ENCODE data around the gene KCNK6. TPM values are rescaled to one million over a fixed set of nuclear protein-coding genes. Genes with fewer than 3 reads are reported as not detected.

Gene KCNK6
- total and polyA plus RNA-seq, 2 experiments from 2014 or later, result 9.0 to 14.6 TPM

- Histone ChIP-seq H3K79me2 (replicated peaks; ENCODE audit: insufficient read depth) (peaks cover 29% of the 10 kb centered on the region), H3K36me3 (ENCODE audit: insufficient read depth) (peaks cover 19% of the 10 kb centered on the region), H4K20me1 (replicated peaks; ENCODE audit: insufficient read depth) (peaks cover 17% of the 10 kb centered on the region), H3K4me1 (ENCODE audit: insufficient read depth) (peaks cover 10% of the 10 kb centered on the region; the same call in 1 of the 2 replicates), H3K4me2 (no peak overlapping the region), H3K4me3 (no peak overlapping the region), H2AFZ (no peak overlapping the region), H3K9me2 (ENCODE audit: insufficient read depth) (no peaks in the 10 kb centered on the region), H3F3A (replicated peaks; ENCODE audit: low read depth) (no peaks in the 10 kb centered on the region), H3K27me3 (ENCODE audit: insufficient read depth) (no peaks in the 10 kb centered on the region), H3K27ac (ENCODE audit: low read depth) (no peak overlapping the region)
- TF ChIP-seq ZNF114 (CRISPR knock-in tag; IDR thresholded peaks at IDR 0.05), result no peak
- TF ChIP-seq REST (IDR thresholded peaks at IDR 0.05; ENCODE audit: unreplicated experiment), result no peak
- TF ChIP-seq, protein P1, sequence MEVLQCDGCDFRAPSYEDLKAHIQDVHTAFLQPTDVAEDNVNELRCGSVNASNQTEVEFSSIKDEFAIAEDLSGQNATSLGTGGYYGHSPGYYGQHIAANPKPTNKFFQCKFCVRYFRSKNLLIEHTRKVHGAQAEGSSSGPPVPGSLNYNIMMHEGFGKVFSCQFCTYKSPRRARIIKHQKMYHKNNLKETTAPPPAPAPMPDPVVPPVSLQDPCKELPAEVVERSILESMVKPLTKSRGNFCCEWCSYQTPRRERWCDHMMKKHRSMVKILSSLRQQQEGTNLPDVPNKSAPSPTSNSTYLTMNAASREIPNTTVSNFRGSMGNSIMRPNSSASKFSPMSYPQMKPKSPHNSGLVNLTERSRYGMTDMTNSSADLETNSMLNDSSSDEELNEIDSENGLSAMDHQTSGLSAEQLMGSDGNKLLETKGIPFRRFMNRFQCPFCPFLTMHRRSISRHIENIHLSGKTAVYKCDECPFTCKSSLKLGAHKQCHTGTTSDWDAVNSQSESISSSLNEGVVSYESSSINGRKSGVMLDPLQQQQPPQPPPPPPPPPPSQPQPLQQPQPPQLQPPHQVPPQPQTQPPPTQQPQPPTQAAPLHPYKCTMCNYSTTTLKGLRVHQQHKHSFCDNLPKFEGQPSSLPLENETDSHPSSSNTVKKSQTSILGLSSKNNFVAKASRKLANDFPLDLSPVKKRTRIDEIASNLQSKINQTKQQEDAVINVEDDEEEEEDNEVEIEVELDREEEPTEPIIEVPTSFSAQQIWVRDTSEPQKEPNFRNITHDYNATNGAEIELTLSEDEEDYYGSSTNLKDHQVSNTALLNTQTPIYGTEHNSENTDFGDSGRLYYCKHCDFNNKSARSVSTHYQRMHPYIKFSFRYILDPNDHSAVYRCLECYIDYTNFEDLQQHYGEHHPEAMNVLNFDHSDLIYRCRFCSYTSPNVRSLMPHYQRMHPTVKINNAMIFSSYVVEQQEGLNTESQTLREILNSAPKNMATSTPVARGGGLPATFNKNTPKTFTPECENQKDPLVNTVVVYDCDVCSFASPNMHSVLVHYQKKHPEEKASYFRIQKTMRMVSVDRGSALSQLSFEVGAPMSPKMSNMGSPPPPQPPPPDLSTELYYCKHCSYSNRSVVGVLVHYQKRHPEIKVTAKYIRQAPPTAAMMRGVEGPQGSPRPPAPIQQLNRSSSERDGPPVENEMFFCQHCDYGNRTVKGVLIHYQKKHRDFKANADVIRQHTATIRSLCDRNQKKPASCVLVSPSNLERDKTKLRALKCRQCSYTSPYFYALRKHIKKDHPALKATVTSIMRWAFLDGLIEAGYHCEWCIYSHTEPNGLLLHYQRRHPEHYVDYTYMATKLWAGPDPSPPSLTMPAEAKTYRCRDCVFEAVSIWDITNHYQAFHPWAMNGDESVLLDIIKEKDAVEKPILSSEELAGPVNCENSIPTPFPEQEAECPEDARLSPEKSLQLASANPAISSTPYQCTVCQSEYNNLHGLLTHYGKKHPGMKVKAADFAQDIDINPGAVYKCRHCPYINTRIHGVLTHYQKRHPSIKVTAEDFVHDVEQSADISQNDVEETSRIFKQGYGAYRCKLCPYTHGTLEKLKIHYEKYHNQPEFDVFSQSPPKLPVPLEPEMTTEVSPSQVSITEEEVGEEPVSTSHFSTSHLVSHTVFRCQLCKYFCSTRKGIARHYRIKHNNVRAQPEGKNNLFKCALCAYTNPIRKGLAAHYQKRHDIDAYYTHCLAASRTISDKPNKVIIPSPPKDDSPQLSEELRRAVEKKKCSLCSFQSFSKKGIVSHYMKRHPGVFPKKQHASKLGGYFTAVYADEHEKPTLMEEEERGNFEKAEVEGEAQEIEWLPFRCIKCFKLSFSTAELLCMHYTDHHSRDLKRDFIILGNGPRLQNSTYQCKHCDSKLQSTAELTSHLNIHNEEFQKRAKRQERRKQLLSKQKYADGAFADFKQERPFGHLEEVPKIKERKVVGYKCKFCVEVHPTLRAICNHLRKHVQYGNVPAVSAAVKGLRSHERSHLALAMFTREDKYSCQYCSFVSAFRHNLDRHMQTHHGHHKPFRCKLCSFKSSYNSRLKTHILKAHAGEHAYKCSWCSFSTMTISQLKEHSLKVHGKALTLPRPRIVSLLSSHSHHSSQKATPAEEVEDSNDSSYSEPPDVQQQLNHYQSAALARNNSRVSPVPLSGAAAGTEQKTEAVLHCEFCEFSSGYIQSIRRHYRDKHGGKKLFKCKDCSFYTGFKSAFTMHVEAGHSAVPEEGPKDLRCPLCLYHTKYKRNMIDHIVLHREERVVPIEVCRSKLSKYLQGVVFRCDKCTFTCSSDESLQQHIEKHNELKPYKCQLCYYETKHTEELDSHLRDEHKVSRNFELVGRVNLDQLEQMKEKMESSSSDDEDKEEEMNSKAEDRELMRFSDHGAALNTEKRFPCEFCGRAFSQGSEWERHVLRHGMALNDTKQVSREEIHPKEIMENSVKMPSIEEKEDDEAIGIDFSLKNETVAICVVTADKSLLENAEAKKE (CRISPR knock-in tag; IDR thresholded peaks at IDR 0.05), result no peak
- TF ChIP-seq, protein P2, sequence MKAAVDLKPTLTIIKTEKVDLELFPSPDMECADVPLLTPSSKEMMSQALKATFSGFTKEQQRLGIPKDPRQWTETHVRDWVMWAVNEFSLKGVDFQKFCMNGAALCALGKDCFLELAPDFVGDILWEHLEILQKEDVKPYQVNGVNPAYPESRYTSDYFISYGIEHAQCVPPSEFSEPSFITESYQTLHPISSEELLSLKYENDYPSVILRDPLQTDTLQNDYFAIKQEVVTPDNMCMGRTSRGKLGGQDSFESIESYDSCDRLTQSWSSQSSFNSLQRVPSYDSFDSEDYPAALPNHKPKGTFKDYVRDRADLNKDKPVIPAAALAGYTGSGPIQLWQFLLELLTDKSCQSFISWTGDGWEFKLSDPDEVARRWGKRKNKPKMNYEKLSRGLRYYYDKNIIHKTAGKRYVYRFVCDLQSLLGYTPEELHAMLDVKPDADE (IDR thresholded peaks at IDR 0.05), result no peak
- TF ChIP-seq CREB1 (CRISPR knock-in tag; IDR thresholded peaks at IDR 0.05; ENCODE audit: low read depth), result no peak
- no peak for TF ChIP-seq STAT1 (IDR thresholded peaks at IDR 0.05; ENCODE audit: unreplicated experiment)
- no peak for TF ChIP-seq ZNF331 (CRISPR knock-in tag; IDR thresholded peaks at IDR 0.05; ENCODE audit: low read depth)
- no peak for TF ChIP-seq EZH2 (IDR thresholded peaks at IDR 0.05; ENCODE audit: low read depth, unreplicated experiment)
- TF ChIP-seq EZH2phosphoT487 (IDR thresholded peaks at IDR 0.05; ENCODE audit: unreplicated experiment), result no peak
- TF ChIP-seq, protein P3, sequence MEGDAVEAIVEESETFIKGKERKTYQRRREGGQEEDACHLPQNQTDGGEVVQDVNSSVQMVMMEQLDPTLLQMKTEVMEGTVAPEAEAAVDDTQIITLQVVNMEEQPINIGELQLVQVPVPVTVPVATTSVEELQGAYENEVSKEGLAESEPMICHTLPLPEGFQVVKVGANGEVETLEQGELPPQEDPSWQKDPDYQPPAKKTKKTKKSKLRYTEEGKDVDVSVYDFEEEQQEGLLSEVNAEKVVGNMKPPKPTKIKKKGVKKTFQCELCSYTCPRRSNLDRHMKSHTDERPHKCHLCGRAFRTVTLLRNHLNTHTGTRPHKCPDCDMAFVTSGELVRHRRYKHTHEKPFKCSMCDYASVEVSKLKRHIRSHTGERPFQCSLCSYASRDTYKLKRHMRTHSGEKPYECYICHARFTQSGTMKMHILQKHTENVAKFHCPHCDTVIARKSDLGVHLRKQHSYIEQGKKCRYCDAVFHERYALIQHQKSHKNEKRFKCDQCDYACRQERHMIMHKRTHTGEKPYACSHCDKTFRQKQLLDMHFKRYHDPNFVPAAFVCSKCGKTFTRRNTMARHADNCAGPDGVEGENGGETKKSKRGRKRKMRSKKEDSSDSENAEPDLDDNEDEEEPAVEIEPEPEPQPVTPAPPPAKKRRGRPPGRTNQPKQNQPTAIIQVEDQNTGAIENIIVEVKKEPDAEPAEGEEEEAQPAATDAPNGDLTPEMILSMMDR (conservative IDR thresholded peaks at IDR 0.05; ENCODE audit: low read depth in 2 of 2), result no peak
- Mint-ChIP-seq H3K27ac (no peak overlapping the region), H3K36me3 (ENCODE audit: low read depth) (peaks cover 36% of the 10 kb centered on the region), H3K27me3 (ENCODE audit: insufficient read depth, low read depth, poor library complexity) (peaks cover 15% of the 10 kb centered on the region), H3K4me1 (peaks cover 14% of the 10 kb centered on the region), H3K4me3 (peak overlapping the region; percentile 98; the same call in 2 of the 3 replicates), H3K9me3 (no peaks in the 10 kb centered on the region; the same call in 2 of the 3 replicates)
- DNase-seq (ENCODE audit: low spot score) (no peak), ATAC-seq (no peak)
Observed at GRCh38 chr19:38377052-38377451, 57.4 kb downstream of the KCNK6 start.

All from GM23338 (cell line).